T-helper 1 cell treated with Interleukin-12 subunit alpha and Interleukin-12 subunit beta and Interleukin-4 antibody, amounts not matched to agents 30 μg/mL and 1 μg/mL, for 36 hours (primary cell): ENCODE measurements around the gene FERD3L.

Experiments
- H3K27ac Mint-ChIP-seq: one replicate; pipeline ENCODE4 v1.8.0; 2021; ENCODE audit warnings: mild to moderate bottlenecking, mixed read lengths
- H3K27me3 Mint-ChIP-seq: one replicate; pipeline ENCODE4 v1.8.0; 2021; ENCODE audit warnings: low read depth, mixed read lengths
- H3K36me3 Mint-ChIP-seq: one replicate; pipeline ENCODE4 v1.8.0; 2021; ENCODE audit warnings: low read depth, mixed read lengths
- H3K4me1 Mint-ChIP-seq: one replicate; pipeline ENCODE4 v1.8.0; 2021; ENCODE audit warnings: low read depth, mixed read lengths
- H3K4me3 Mint-ChIP-seq: one replicate; pipeline ENCODE4 v1.8.0; 2021; ENCODE audit warnings: mild to moderate bottlenecking, moderate library complexity, mixed read lengths
- H3K9me3 Mint-ChIP-seq: one replicate; pipeline ENCODE4 v1.8.0; 2021; ENCODE audit warnings: mixed read lengths

Gene FERD3L

DNA sequence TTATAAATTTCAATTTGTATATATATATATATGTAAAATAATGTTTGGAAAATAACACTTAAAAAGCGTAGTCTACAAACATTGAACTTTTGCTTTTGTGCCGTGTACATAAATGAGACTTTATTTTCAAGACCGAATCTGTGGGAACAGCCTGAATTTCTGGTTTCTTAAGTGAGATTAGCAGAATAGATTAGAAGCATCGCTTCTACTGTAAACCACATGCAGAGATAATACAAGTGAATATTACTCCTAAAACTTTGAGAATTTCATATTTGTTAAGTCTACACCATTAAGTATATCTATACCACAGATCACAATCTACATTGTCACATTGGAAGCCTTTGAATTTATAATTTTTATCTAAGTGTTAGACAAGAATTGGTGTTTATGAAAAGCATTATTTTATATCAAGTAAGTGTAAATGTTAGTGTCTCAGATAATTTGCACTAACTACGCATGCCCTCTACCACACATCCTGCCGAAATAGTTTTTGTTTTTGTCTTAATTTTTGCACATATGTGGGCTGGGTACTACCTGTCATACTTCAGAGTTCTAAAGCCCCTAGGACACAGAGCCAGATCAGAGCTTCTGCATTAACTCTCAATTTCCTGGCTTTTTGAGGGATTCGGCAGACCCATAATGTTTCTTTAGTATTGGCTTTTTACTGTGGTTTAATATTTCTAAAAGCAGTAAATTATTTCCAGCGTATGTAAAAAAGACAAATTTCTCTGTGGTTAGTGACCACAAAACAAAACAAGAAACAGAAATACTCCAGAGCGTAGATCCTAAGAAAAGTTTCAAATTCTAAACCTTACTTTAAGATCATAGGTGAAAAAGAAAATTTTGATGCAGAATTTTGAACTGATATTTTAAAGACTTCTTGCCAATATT, 47.8 kb downstream of the FERD3L start:
- no peak overlapping the region for H3K4me3 Mint-ChIP-seq
- H3K27ac Mint-ChIP-seq, result no peak overlapping the region
- no peaks in the 10 kb centered on the region for H3K4me1 Mint-ChIP-seq
- no peaks in the 10 kb centered on the region for H3K9me3 Mint-ChIP-seq
- peaks cover 4% of the 10 kb centered on the region for H3K27me3 Mint-ChIP-seq
- no peaks in the 10 kb centered on the region for H3K36me3 Mint-ChIP-seq

DNA sequence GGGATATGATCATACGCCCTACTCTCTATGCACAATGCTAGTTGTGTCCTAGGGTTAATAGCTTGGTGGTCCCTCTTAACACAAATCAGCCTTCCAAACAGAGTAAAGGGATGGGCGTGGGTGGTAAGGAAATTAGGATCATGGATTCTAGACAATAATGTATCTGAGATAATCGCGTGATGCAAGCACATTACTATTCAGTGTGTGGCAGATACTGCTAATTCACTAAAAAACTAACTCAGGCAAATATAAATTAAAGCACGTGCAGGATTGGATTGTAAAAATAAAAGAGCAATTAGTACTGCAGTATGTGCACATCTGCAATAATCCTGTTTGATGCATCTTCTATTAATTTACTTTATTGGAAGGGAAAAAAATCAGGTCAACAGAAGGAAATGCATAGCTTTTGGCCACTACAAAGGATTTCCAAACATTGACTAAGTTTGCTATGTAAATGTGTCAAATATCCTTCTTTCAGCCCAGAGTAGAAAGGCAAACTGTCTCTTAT, 49.8 kb downstream of the FERD3L start:
- Mint-ChIP-seq H3K27ac (no peak overlapping the region), H3K36me3 (no peaks in the 10 kb centered on the region), H3K27me3 (peaks cover 4% of the 10 kb centered on the region), H3K9me3 (no peaks in the 10 kb centered on the region), H3K4me3 (no peak overlapping the region), H3K4me1 (no peaks in the 10 kb centered on the region)
